DOHH2 (cell line): ENCODE measurements around the gene ADM.

ENCODE experiments used
- CTCF ChIP-seq: fragments of 200-600 bp; sonication (generic); IDR thresholded peaks from one replicate; pipeline ENCODE4 v1.5.1; 2014; ENCODE audit warnings: antibody characterized with exemption, mild to moderate bottlenecking, low read depth, low read length; ENCODE audit not compliant: poor library complexity, severe bottlenecking
- EZH2phosphoT487 ChIP-seq: fragments of 200-600 bp; sonication (generic); IDR thresholded peaks from 2 replicates; pipeline ENCODE4 v1.6.1; 2017; ENCODE audit warnings: borderline replicate concordance, mild to moderate bottlenecking, antibody characterized with exemption, low read length, moderate library complexity, mixed read lengths

GRCh38 chr11:10275714-10276113 lies 29.2 kb upstream of the ADM start:
- TF ChIP-seq CTCF (no peak), EZH2phosphoT487 (no peak)
